MM.1S (cell line): ENCODE data around the gene TMEM43.
"Not testable (repeated sequence)": the region's sequence is repeated elsewhere in the genome, so short reads cannot be mapped to it uniquely, and the experiment has no call there.

Source experiments
- DNase-seq: peaks from one replicate; pipeline ENCODE4 v3.0.0-alpha.2; 2015
- H2AFZ ChIP-seq: fragments of 300-600 bp; sonication (generic); 2 replicates; pipeline ENCODE4 v1.6.0; 2016; ENCODE audit warnings: antibody characterized with exemption, low read length
- H3F3A ChIP-seq: fragments of 300-600 bp; sonication (generic); 2 replicates; pipeline ENCODE4 v1.6.1; 2016; ENCODE audit warnings: mild to moderate bottlenecking, antibody characterized with exemption, low read length, moderate library complexity, mixed read lengths; ENCODE audit not compliant: insufficient read depth
- H3K27ac ChIP-seq: fragments of 300-600 bp; sonication (generic); 2 replicates; pipeline ENCODE4 v1.5.1; 2016; ENCODE audit warnings: mild to moderate bottlenecking, low read length
- H3K27me3 ChIP-seq: fragments of 300-600 bp; sonication (generic); replicated peaks from 2 replicates; pipeline ENCODE4 v1.6.0; 2016; ENCODE audit warnings: low read length; ENCODE audit not compliant: insufficient read depth
- H3K36me3 ChIP-seq: fragments of 300-600 bp; sonication (generic); replicated peaks from 2 replicates; pipeline ENCODE4 v1.6.1; 2016; ENCODE audit warnings: mild to moderate bottlenecking, low read length, mixed read lengths; ENCODE audit not compliant: insufficient read depth
- H3K4me1 ChIP-seq: fragments of 300-600 bp; sonication (generic); 2 replicates; pipeline ENCODE4 v1.6.1; 2016; ENCODE audit warnings: low read length, mixed read lengths
- H3K4me2 ChIP-seq: fragments of 300-600 bp; sonication (generic); 2 replicates; pipeline ENCODE4 v1.6.0; 2016; ENCODE audit warnings: low read depth, low read length
- H3K4me3 ChIP-seq: fragments of 300-600 bp; sonication (generic); 2 replicates; pipeline ENCODE4 v1.5.1; 2016; ENCODE audit warnings: low read length, mixed read lengths
- H3K79me2 ChIP-seq: fragments of 300-600 bp; sonication (generic); 2 replicates; pipeline ENCODE4 v1.6.1; 2016; ENCODE audit warnings: mixed run types, low read length, mixed read lengths
- H3K9ac ChIP-seq: fragments of 300-600 bp; sonication (generic); 2 replicates; pipeline ENCODE4 v1.6.1; 2016; ENCODE audit warnings: low read length, mixed read lengths
- H3K9me2 ChIP-seq: fragments of 300-600 bp; sonication (generic); replicated peaks from 2 replicates; pipeline ENCODE4 v1.6.1; 2016; ENCODE audit warnings: mild to moderate bottlenecking, low read length, mixed read lengths; ENCODE audit not compliant: insufficient read depth
- H3K9me3 ChIP-seq: fragments of 300-600 bp; sonication (generic); replicated peaks from 2 replicates; pipeline ENCODE4 v1.6.1; 2016; ENCODE audit warnings: mild to moderate bottlenecking, low read length, mixed read lengths; ENCODE audit not compliant: insufficient read depth
- H4K20me1 ChIP-seq: fragments of 300-600 bp; sonication (generic); 2 replicates; pipeline ENCODE4 v1.6.1; 2016; ENCODE audit warnings: mild to moderate bottlenecking, low read length, moderate library complexity, mixed read lengths; ENCODE audit not compliant: insufficient read depth
- CTCF ChIP-seq: fragments of 300-600 bp; sonication (generic); IDR thresholded peaks from 2 replicates; pipeline ENCODE4 v1.5.1; 2016; ENCODE audit warnings: antibody characterized with exemption, low read length, mixed read lengths
- EZH2 ChIP-seq: fragments of 300-600 bp; sonication (generic); optimal IDR thresholded peaks from 2 replicates; pipeline ENCODE3; 2017; ENCODE audit warnings: low read depth, mild to moderate bottlenecking, antibody characterized with exemption, low read length, mixed read lengths
- EZH2phosphoT487 ChIP-seq: fragments of 300-600 bp; sonication (generic); IDR thresholded peaks from 2 replicates; pipeline ENCODE4 v1.6.1; 2018; ENCODE audit warnings: antibody characterized with exemption, low read length

Gene TMEM43

DNA sequence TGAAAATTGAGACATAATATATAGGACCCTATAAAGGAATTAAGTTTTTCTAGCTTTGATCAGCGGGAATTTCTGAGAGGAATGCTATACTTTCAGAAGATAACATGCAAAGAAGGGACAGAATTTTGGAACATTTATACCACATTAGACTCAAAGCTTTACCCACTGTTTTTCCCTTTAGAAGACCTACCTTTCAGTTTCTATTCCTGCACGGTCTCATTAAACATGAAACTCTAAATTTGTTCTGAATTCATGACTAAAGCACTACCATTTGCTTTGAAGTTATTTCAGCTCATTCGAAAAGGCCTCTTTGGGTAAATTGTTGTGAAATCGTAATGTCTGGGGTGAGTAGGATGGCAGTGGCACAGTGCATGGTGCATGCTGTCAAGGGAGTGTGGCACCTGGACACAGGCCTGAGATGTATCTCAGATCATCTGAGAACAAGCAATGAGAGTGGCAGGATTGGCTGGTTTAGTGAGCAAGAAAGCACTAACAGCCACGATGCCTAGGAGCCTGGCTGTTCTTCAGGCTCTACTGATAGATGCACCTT is 42.7 kb upstream of the TMEM43 start:
- no peaks in the 10 kb centered on the region for H4K20me1 ChIP-seq
- H3K27ac ChIP-seq: peak overlapping the region; percentile 67
- H3K4me2 ChIP-seq: peak overlapping the region; percentile 59
- TF ChIP-seq EZH2phosphoT487 (no peak), EZH2 (no peak), CTCF (no peak)
- H3K4me3 ChIP-seq: peak overlapping the region; percentile 19
- H3K27me3 ChIP-seq: no peaks in the 10 kb centered on the region
- peak overlapping the region; percentile 13; the same call in 1 of the 2 replicates for H3K9ac ChIP-seq
- H3K36me3 ChIP-seq: no peaks in the 10 kb centered on the region
- peak; percentile 80 for DNase-seq
- peaks cover 15% of the 10 kb centered on the region for H3F3A ChIP-seq
- H3K79me2 ChIP-seq: no peaks in the 10 kb centered on the region
- H3K9me3 ChIP-seq: no peaks in the 10 kb centered on the region
- no peaks in the 10 kb centered on the region for H3K9me2 ChIP-seq
- peaks cover 6% of the 10 kb centered on the region; the same call in 1 of the 2 replicates for H3K4me1 ChIP-seq
- peak overlapping the region; percentile 33 for H2AFZ ChIP-seq

- not testable (repeated sequence) for H3K79me2 ChIP-seq, H3K4me3 ChIP-seq, H3K9me3 ChIP-seq, H3K9me2 ChIP-seq, H3K27me3 ChIP-seq, H3K4me2 ChIP-seq, H3K27ac ChIP-seq, H3K36me3 ChIP-seq, H4K20me1 ChIP-seq, H3K4me1 ChIP-seq, DNase-seq, H2AFZ ChIP-seq, H3F3A ChIP-seq, H3K9ac ChIP-seq
Observed at GRCh38 chr3:14087461-14087860, 37.4 kb upstream of the TMEM43 start.

DNA sequence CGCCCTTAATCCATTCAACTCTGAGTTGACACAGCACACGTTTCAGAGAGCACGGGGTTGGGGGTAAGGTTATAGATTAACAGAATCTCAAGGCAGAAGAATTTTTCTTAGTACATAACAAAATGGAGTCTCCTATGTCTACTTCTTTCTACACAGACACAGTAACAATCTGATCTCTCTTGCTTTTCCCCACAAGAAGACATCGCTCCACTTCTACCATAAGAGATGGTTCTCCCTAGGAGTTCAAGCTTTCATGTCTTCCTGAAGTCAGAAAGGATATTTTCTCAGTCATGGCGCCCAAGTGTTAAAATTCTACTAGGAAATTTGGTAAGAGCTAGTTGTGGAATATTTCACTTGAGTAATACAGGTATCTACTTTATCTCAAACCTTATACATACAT is 32.9 kb upstream of the TMEM43 start:
- H3F3A ChIP-seq, DNase-seq, H4K20me1 ChIP-seq, H3K9me2 ChIP-seq, H3K9ac ChIP-seq, H2AFZ ChIP-seq, H3K4me3 ChIP-seq, H3K27me3 ChIP-seq, H3K4me2 ChIP-seq, H3K36me3 ChIP-seq, H3K9me3 ChIP-seq, H3K4me1 ChIP-seq, H3K79me2 ChIP-seq, H3K27ac ChIP-seq: not testable (repeated sequence)

GRCh38 chr3:14092464-14092863 is 32.4 kb upstream of the TMEM43 start:
- no peak overlapping the region for H3K27ac ChIP-seq
- no peaks in the 10 kb centered on the region for H3K36me3 ChIP-seq
- H3K79me2 ChIP-seq: no peaks in the 10 kb centered on the region
- H3K9me3 ChIP-seq: no peaks in the 10 kb centered on the region
- no peak overlapping the region for H3K9ac ChIP-seq
- H2AFZ ChIP-seq: no peak overlapping the region
- H3K4me2 ChIP-seq: no peak overlapping the region
- H3F3A ChIP-seq: no peaks in the 10 kb centered on the region
- H3K9me2 ChIP-seq: no peaks in the 10 kb centered on the region
- no peak overlapping the region for H3K4me3 ChIP-seq
- H4K20me1 ChIP-seq: no peaks in the 10 kb centered on the region
- TF ChIP-seq CTCF: no peak
- no peak for TF ChIP-seq EZH2
- no peak for TF ChIP-seq EZH2phosphoT487
- peaks cover 3% of the 10 kb centered on the region; the same call in 1 of the 2 replicates for H3K4me1 ChIP-seq
- no peaks in the 10 kb centered on the region for H3K27me3 ChIP-seq
- no peak for DNase-seq
